ENCODE measurements around the gene ANKS1B. TPM values are rescaled to one million over a fixed set of nuclear protein-coding genes. Genes with fewer than 3 reads are reported as not detected.
A peak's percentile ranks its signal among the peaks of the same experiment; 100 is the strongest.

The ANKS1B gene
- total and polyA plus RNA-seq, 2 experiments from 2014 or later, result 1.8 to 1.9 TPM

DNA sequence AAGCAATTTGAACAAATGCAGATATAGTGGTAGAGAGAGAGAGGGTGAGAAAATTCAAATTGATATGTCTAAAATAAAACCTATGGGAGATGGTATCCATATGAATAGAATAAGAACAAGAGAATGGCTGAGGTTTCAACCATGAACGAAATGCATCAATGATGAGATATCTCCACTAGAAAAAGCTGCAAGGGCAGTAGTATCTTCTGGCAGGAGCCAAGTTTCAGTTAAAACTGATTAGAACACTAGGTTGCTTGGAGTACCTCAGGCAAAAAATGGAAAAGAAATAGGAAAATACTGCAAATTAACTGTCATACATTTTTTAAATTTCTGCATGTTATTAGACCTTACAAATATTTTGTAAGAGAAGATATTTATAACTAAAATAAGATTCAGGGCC lies 151.3 kb downstream of the ANKS1B start:
- Histone ChIP-seq H3K27ac (no peak overlapping the region), H3K27me3 (no peaks in the 10 kb centered on the region), H3K4me3 (no peak overlapping the region), H3K36me3 (no peaks in the 10 kb centered on the region), H3K9me3 (ENCODE audit: low read depth) (no peaks in the 10 kb centered on the region), H3K4me1 (ENCODE audit: low read depth) (no peaks in the 10 kb centered on the region)
- no peak for DNase-seq (ENCODE audit: low read depth in 1 of 2, low spot score in 1 of 2)
- no peak for TF ChIP-seq CTCF (IDR thresholded peaks at IDR 0.05; ENCODE audit: low read depth, low read length)

DNA sequence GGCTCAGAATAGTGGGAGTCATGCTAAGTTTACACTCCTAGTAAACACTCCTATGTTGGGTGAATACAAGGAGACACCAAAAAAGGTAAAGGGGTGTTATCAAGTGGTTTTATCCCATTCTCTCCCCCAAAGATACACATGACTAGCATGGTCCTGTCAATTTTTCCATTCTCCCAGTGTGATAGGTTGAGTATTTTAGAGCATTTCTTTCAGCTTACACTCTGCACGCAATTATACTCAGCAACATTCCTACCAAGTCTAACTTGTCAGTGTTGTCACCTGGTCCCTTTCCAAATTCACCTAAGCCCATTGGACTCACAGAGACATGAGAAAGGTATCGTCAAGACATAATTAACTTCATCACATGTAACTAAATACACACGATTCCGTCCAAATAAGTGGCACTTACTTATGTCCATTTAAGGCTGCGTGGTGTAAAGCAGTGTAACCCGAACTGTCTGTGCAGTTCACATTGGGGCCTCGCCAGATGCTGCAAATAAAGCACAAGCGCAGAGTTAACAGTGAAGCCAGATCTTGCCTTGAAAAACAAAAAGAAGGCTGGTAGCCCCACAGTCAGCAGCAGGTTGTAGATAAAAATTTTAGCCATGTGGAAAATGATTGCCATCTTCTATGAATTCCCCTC lies 159.7 kb downstream of the ANKS1B start:
- Histone ChIP-seq H3K9me3 (ENCODE audit: low read depth) (no peaks in the 10 kb centered on the region), H3K4me1 (ENCODE audit: low read depth) (no peaks in the 10 kb centered on the region), H3K4me3 (no peak overlapping the region), H3K36me3 (no peaks in the 10 kb centered on the region), H3K27me3 (no peaks in the 10 kb centered on the region), H3K27ac (no peak overlapping the region)
- DNase-seq (ENCODE audit: low read depth in 1 of 2, low spot score in 1 of 2), result no peak
- no peak for TF ChIP-seq CTCF (IDR thresholded peaks at IDR 0.05; ENCODE audit: low read depth, low read length)

DNA sequence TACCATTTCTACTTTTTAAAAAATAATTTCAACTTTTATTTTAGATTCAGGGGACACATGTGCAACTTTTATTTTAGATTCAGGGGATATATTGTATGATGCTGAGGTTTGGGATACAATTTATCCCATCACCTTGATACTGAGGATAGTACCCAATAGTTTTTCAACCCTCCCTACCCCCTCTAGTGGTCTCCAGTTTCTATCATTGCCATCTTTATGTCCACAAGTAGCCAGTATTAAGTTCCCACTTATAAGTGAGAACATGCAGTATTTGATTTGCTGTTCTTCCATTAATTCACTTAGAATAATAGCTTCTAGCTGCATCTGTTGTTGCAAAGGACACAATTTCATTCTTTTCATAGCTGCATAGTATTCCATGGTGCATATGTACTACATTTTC lies 162.5 kb downstream of the ANKS1B start:
- no peaks in the 10 kb centered on the region for H3K9me3 ChIP-seq (ENCODE audit: low read depth)
- no peak for DNase-seq (ENCODE audit: low read depth in 1 of 2, low spot score in 1 of 2)
- H3K36me3 ChIP-seq, result no peaks in the 10 kb centered on the region
- no peaks in the 10 kb centered on the region for H3K27me3 ChIP-seq
- no peak for TF ChIP-seq CTCF (IDR thresholded peaks at IDR 0.05; ENCODE audit: low read depth, low read length)
- H3K4me1 ChIP-seq (ENCODE audit: low read depth), result no peaks in the 10 kb centered on the region
- no peak overlapping the region for H3K4me3 ChIP-seq
- H3K27ac ChIP-seq, result no peak overlapping the region

DNA sequence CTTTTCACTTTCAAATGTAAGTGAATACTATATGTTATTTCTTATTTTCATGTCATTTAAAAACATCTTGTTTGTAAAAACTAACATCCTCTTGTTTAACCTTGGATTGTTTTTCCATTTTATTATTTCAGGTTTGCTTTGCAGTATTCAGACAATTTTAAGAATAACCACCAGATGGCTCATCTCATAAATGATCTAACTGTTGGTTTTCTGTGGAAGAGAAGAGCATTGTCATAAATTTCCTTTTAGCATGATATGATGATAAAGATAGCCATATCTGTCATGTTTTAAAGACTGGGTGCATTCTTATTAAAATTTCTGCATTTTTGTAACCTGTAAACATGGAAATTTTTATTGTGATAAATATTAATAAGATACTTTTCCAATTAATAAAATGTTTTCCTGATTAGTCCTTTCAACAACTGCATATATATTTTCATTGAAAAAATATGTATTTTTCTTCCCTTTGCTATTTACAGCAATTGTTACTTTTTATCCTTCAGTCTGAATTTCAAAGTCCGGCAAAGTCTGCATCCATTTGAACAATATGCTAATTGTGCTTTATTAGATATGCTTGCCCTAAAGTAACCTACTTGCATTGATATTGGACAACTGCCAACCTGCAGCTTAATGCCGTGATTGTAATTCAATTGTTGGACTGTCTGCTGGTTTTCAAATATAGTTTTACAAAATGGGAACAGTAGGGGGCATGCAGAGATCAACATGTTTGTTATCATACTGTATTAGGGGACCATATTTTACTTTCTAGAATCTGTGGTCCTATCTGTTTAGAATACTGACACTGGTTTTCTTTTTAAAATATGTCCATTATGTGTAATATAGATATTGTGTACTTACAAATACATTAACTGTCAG lies 173.8 kb downstream of the ANKS1B start:
- peak in 1 of 2 donors; percentile 42 for DNase-seq (ENCODE audit: low read depth in 1 of 2, low spot score in 1 of 2)
- no peaks in the 10 kb centered on the region for H3K36me3 ChIP-seq
- no peaks in the 10 kb centered on the region for H3K27me3 ChIP-seq
- no peaks in the 10 kb centered on the region for H3K4me1 ChIP-seq (ENCODE audit: low read depth)
- no peak overlapping the region for H3K27ac ChIP-seq
- H3K9me3 ChIP-seq (ENCODE audit: low read depth), result no peaks in the 10 kb centered on the region
- H3K4me3 ChIP-seq, result no peak overlapping the region
- peak; percentile 35 for TF ChIP-seq CTCF (IDR thresholded peaks at IDR 0.05; ENCODE audit: low read depth, low read length)

DNA sequence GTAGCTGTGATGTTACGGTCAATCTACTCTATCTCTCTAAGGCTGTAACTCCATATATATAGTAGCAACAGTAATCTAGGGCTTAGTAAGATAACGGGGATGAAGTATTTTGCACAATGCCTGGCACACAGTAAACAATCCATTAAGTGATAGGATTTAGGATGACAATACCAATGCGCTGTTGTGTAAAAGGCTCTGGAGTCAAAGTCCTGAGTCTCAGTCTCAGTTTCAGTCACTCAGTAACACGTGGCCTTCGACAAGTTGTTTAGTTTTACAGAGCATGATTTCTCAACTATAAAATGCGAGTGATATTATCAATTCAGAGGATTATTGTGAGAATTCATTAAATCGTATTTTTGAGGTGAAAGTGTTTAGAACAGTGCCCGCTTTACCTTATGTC lies 174.8 kb downstream of the ANKS1B start:
- Histone ChIP-seq H3K4me3 (no peak overlapping the region), H3K27me3 (no peaks in the 10 kb centered on the region)
- DNase-seq (ENCODE audit: low read depth in 1 of 2, low spot score in 1 of 2), result no peak

More for the DNA sequence above, 174.8 kb downstream of the ANKS1B start:
- TF ChIP-seq CTCF (IDR thresholded peaks at IDR 0.05; ENCODE audit: low read depth, low read length), result no peak
- H3K36me3 ChIP-seq, result no peaks in the 10 kb centered on the region
- no peak overlapping the region for H3K27ac ChIP-seq
- H3K9me3 ChIP-seq (ENCODE audit: low read depth), result no peaks in the 10 kb centered on the region
- no peaks in the 10 kb centered on the region for H3K4me1 ChIP-seq (ENCODE audit: low read depth)
